ENCODE data around the gene CCDC50.

GRCh38 chr3:191366675-191367074 is 37.5 kb downstream of the CCDC50 start:
- TF ChIP-seq, protein P1, sequence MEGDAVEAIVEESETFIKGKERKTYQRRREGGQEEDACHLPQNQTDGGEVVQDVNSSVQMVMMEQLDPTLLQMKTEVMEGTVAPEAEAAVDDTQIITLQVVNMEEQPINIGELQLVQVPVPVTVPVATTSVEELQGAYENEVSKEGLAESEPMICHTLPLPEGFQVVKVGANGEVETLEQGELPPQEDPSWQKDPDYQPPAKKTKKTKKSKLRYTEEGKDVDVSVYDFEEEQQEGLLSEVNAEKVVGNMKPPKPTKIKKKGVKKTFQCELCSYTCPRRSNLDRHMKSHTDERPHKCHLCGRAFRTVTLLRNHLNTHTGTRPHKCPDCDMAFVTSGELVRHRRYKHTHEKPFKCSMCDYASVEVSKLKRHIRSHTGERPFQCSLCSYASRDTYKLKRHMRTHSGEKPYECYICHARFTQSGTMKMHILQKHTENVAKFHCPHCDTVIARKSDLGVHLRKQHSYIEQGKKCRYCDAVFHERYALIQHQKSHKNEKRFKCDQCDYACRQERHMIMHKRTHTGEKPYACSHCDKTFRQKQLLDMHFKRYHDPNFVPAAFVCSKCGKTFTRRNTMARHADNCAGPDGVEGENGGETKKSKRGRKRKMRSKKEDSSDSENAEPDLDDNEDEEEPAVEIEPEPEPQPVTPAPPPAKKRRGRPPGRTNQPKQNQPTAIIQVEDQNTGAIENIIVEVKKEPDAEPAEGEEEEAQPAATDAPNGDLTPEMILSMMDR (IDR thresholded peaks at IDR 0.05; ENCODE audit: low read length), result no peak
- TF ChIP-seq EZH2 (optimal IDR thresholded peaks at IDR 0.05; ENCODE audit: low read depth, low read length), result no peak
